HepG2 (cell line): Measurements from ENCODE around the gene LSM2. TPM values are rescaled to one million over a fixed set of nuclear protein-coding genes. Genes with fewer than 3 reads are reported as not detected.
A peak's percentile ranks its signal among the peaks of the same experiment; 100 is the strongest.

ENCODE experiments used
- ATAC-seq: fragments of 200-7000 bp; cut with Tn5 transposase; 3 replicates; pipeline ENCODE4 v1.9.1; 2020; ENCODE audit warnings: mild to moderate bottlenecking, moderate library complexity
- BruUV-seq: library from RNA; stranded (reverse); fragments of 400-500 nt; replicated peaks from 2 replicates; lab custom pipeline; 2021; lab: Mats Ljungman, UMichigan
- CTCF ChIA-PET: fragments of 300-600 bp; formaldehyde crosslinking; extraction: SDS; loops from one replicate; lab custom pipeline; 2021; ENCODE audit warnings: low total read pairs, inconsistent platforms, low intra/inter-chr PET ratio; lab: Yijun Ruan, JAX
- POLR2A ChIA-PET: fragments of 350-600 bp; sonication (Branson Sonifier 250); formaldehyde crosslinking; loops from one replicate; lab custom pipeline; 2020; ENCODE audit warnings: antibody characterized with exemption, inconsistent platforms; lab: Yijun Ruan, JAX
- DNase-seq: peaks from one replicate; pipeline ENCODE4 v3.0.0-alpha.2; 2015; ENCODE audit warnings: low spot score
- FAIRE-seq: peaks from 3 replicates; lab custom pipeline; 2011; peaks lifted over from hg19 to GRCh38; lab: Jason Lieb, UNC
- H2AFZ ChIP-seq: one replicate; pipeline ENCODE4 v1.6.1; 2011; ENCODE audit warnings: low read length, inconsistent platforms
- H3K27ac ChIP-seq: fragments of 300-600 bp; 3 replicates; pipeline ENCODE4 v1.8.0; 2011; ENCODE audit warnings: mixed run types, mild to moderate bottlenecking, mixed read lengths, low read length, inconsistent platforms; ENCODE audit not compliant: insufficient read depth; ENCODE audit errors: extremely low read length
- H3K27me3 ChIP-seq, 2 experiments: fragments of 200-600 bp in 1 of 2; 2 replicates in 1 of 2; 3 replicates in 1 of 2; pipeline versions ENCODE4 v1.6.0 to v1.8.0; 2011; ENCODE audit warnings: low read length in 2 of 2, mild to moderate bottlenecking in 2 of 2, moderate library complexity in 2 of 2, inconsistent platforms in 1 of 2; ENCODE audit not compliant: insufficient read depth in 2 of 2, control insufficient read depth in 1 of 2
- H3K36me3 ChIP-seq, 2 experiments: fragments of 200-600 bp in 1 of 2; replicated peaks in 1 of 2; 2 replicates in 1 of 2; 3 replicates in 1 of 2; pipeline versions ENCODE4 v1.5.1 to v1.8.0; 2011; ENCODE audit warnings: low read length in 2 of 2, inconsistent platforms in 1 of 2; ENCODE audit not compliant: insufficient read depth in 2 of 2, control insufficient read depth in 1 of 2
- H3K4me1 ChIP-seq: 2 replicates; pipeline ENCODE4 v1.5.1; 2012; ENCODE audit warnings: low read length, inconsistent platforms; ENCODE audit not compliant: insufficient read depth
- H3K4me2 ChIP-seq: 2 replicates; pipeline ENCODE4 v1.6.0; 2011; ENCODE audit warnings: low read depth, low read length, inconsistent platforms
- H3K4me3 ChIP-seq, 3 experiments: fragments of 200-600 bp in 1 of 3; sonication (generic), shearing (Covaris generic) in 1 of 3; replicated peaks in 1 of 3; 2 replicates each; pipeline ENCODE4 v1.5.1; 2011 to 2016; ENCODE audit warnings: low read length in 3 of 3, inconsistent platforms in 2 of 3, low read depth in 2 of 3, mild to moderate bottlenecking in 2 of 3, control low read depth in 1 of 3, mixed read lengths in 1 of 3; ENCODE audit not compliant: insufficient read depth in 1 of 3
- H3K79me2 ChIP-seq: one replicate; pipeline ENCODE4 v1.6.1; 2011; ENCODE audit warnings: low read length, inconsistent platforms; ENCODE audit not compliant: insufficient read depth
- H3K9ac ChIP-seq: 2 replicates; pipeline ENCODE4 v1.6.0; 2011; ENCODE audit warnings: mild to moderate bottlenecking, low read depth, low read length, inconsistent platforms; ENCODE audit not compliant: insufficient read depth
- H3K9me3 ChIP-seq: 2 replicates; pipeline ENCODE4 v1.5.1; 2012; ENCODE audit warnings: mild to moderate bottlenecking, low read length
- H4K20me1 ChIP-seq: 2 replicates; pipeline ENCODE4 v1.6.0; 2011; ENCODE audit warnings: inconsistent platforms, mild to moderate bottlenecking, low read length, moderate library complexity; ENCODE audit not compliant: insufficient read depth
- AGO2 ChIP-seq: fragments of 200-400 bp; formaldehyde crosslinking; optimal IDR thresholded peaks from 2 replicates; pipeline ENCODE3; 2017; ENCODE audit warnings: mild to moderate bottlenecking, low read depth, low read length, moderate library complexity
- BRD4 ChIP-seq: sonication (generic); formaldehyde crosslinking; IDR thresholded peaks from 2 replicates; pipeline ENCODE4 v1.4.0; 2020; ENCODE audit warnings: missing genetic modification reagents
- HDAC6 ChIP-seq: fragments of 200-600 bp; sonication (generic); IDR thresholded peaks from 2 replicates; pipeline ENCODE4 v1.7.0; 2017; ENCODE audit warnings: mild to moderate bottlenecking, antibody characterized with exemption, low read length, low read depth
- KLF6 ChIP-seq: IDR thresholded peaks from 2 replicates; pipeline ENCODE4 v1.8.0; 2016; ENCODE audit warnings: missing biosample characterization, missing genetic modification reagents
- MYC ChIP-seq: sonication (generic); formaldehyde crosslinking; IDR thresholded peaks from 2 replicates; pipeline ENCODE4 v1.9.0; 2021; ENCODE audit warnings: missing genetic modification reagents, borderline replicate concordance
- NKX3-1 ChIP-seq: sonication (generic); formaldehyde crosslinking; IDR thresholded peaks from 2 replicates; pipeline ENCODE4 v1.5.0; 2020; ENCODE audit warnings: missing genetic modification reagents
- NR2F1 ChIP-seq, 2 experiments: fragments of 450-650 bp in 1 of 2; formaldehyde crosslinking in 1 of 2; IDR thresholded peaks; 2 replicates each; pipeline versions ENCODE4 v1.5.0 to v1.6.1; 2016 to 2020; ENCODE audit warnings: mild to moderate bottlenecking in 1 of 2, missing compliant biosample characterization in 1 of 2, missing genetic modification reagents in 1 of 2, moderate library complexity in 1 of 2
- SPEN ChIP-seq: sonication (generic); formaldehyde crosslinking; IDR thresholded peaks from 2 replicates; pipeline ENCODE4 v1.5.1; 2020; ENCODE audit warnings: low read depth, mild to moderate bottlenecking, missing genetic modification reagents
- ZFP90 ChIP-seq: sonication (generic); formaldehyde crosslinking; IDR thresholded peaks from 2 replicates; pipeline ENCODE4 v1.8.0; 2022; ENCODE audit warnings: missing genetic modification reagents, mild to moderate bottlenecking, inconsistent platforms, borderline replicate concordance
- ZSCAN21 ChIP-seq: sonication (generic); formaldehyde crosslinking; IDR thresholded peaks from 2 replicates; pipeline ENCODE4 v1.8.0; 2022; ENCODE audit warnings: mild to moderate bottlenecking, missing genetic modification reagents, moderate library complexity, borderline replicate concordance
- WGBS: methylation state at CpG from one replicate; pipeline ENCODE4 v1.1.6; 2017; ENCODE audit warnings: low lambda C conversion rate; 5-methylcytosine and 5-hydroxymethylcytosine counted together
- in situ Hi-C: cut with HindIII; loops from 2 replicates; pipeline ENCODE4 v1.10.0; 2017; ENCODE audit warnings: low pct_unique_long_range_greater_than_20kb; ENCODE audit not compliant: extremely low pct_ligation_motif_present
- intact Hi-C: fragments of 100-400 bp; cut with micrococcal nuclease; formaldehyde crosslinking; loops from one replicate; pipeline ENCODE4 v1.10.0; 2022; ENCODE audit not compliant: unreplicated experiment
- polyA plus RNA-seq, 8 experiments: library from polyadenylated mRNA; depleted of rRNA in 3 of 8; stranded (reverse) in 7 of 8; unstranded in 1 of 8; fragments of >200 nt; fragmentation: Illumina TruSeq in 4 of 8; extraction: Trizol in 4 of 8; gene quantifications; 2 replicates each; pipeline versions ENCODE4 v1.2.1 to v1.2.3, GENCODE V29; 2011 to 2016; ENCODE audit warnings: low read depth in 4 of 8, missing spikeins in 1 of 8, mixed read lengths in 1 of 8; ENCODE audit not compliant: insufficient read depth in 1 of 8
- total RNA-seq, 5 experiments: library from RNA; depleted of rRNA; stranded (reverse); fragments of >200 nt; fragmentation: Illumina TruSeq; extraction: Trizol; gene quantifications; 2 replicates each; pipeline ENCODE4 v1.2.3, GENCODE V29; 2016; ENCODE audit warnings: low read depth in 1 of 5
- TF ChIP-seq, protein P1 (sequence below): sonication (generic); formaldehyde crosslinking; IDR thresholded peaks from 2 replicates; pipeline ENCODE4 v1.5.1; 2020; ENCODE audit warnings: mild to moderate bottlenecking, missing genetic modification reagents, moderate library complexity

LSM2 gene
- total and polyA plus RNA-seq, 2 of the 13 experiments (the other 11 are each of a cell fraction or from before 2014, with no cell fraction given) = 69.4 to 90.5 TPM

DNA sequence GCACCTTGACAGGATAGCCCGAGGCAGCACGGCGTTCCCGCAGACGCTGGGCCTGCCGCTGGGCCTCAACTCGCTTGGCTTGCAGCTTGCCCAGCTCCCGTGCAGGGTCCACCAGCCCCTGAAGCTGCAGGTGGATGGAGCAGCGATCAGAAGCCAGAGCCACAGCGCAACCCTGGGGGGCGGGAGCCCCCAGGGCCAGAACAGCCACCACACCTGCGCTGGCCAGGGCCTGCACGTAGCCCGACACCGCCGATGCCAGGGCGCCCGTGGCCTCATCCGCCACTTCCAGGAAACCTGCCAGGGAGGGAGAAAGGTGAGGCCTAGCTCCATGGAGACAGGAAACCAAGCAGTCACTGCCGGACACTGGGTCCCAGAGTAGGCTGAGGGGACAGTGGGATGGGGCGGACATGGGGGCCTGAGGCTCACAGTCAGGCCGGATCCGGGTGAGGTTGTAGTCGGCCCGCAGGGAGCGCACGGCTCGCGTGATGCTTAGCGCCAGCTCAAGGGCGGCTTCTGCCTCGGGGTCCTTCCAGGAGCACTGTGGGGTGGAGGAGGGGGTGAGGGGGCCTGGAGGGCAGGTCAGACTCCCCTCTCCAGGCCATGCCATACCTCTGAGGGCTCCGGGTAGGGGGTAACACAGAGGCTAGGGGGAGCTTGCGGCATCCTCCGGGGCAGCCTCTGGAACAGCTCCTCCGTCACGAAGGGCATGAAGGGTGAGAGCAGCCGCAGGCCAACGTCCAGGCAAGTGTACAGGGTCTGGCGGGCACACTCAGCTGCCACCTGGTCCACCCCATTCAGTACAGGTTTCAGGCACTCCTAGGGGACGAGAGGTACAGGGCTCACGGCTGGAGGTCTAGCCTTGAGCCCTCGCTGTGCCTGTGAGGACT lies 27.5 kb downstream of the LSM2 start (continued):
- TF ChIP-seq, protein P1, sequence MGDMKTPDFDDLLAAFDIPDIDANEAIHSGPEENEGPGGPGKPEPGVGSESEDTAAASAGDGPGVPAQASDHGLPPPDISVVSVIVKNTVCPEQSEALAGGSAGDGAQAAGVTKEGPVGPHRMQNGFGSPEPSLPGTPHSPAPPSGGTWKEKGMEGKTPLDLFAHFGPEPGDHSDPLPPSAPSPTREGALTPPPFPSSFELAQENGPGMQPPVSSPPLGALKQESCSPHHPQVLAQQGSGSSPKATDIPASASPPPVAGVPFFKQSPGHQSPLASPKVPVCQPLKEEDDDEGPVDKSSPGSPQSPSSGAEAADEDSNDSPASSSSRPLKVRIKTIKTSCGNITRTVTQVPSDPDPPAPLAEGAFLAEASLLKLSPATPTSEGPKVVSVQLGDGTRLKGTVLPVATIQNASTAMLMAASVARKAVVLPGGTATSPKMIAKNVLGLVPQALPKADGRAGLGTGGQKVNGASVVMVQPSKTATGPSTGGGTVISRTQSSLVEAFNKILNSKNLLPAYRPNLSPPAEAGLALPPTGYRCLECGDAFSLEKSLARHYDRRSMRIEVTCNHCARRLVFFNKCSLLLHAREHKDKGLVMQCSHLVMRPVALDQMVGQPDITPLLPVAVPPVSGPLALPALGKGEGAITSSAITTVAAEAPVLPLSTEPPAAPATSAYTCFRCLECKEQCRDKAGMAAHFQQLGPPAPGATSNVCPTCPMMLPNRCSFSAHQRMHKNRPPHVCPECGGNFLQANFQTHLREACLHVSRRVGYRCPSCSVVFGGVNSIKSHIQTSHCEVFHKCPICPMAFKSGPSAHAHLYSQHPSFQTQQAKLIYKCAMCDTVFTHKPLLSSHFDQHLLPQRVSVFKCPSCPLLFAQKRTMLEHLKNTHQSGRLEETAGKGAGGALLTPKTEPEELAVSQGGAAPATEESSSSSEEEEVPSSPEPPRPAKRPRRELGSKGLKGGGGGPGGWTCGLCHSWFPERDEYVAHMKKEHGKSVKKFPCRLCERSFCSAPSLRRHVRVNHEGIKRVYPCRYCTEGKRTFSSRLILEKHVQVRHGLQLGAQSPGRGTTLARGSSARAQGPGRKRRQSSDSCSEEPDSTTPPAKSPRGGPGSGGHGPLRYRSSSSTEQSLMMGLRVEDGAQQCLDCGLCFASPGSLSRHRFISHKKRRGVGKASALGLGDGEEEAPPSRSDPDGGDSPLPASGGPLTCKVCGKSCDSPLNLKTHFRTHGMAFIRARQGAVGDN (CRISPR knock-in tag) = 0 out of 2 replicates have a peak, but pooled peaks have one; percentile 19
- TF ChIP-seq AGO2 = peak; percentile 57

GRCh38 chr6:31778193-31778592 lies 28.6 kb downstream of the LSM2 start:
- in situ Hi-C loops = no loop called here
- Histone ChIP-seq H2AFZ (no peak overlapping the region), H3K4me1 (peaks cover 50% of the 10 kb centered on the region), H3K79me2 (no peaks in the 10 kb centered on the region), H3K4me3 (0 out of 6 replicates have a peak overlapping the region, but pooled peaks of 1 of the 3 experiments have one; percentile 8), H4K20me1 (no peaks in the 10 kb centered on the region), H3K9me3 (no peaks in the 10 kb centered on the region), H3K9ac (peak overlapping the region; percentile 14; the same call in 1 of the 2 replicates), H3K27me3 (no peaks in the 10 kb centered on the region), H3K27ac (peak overlapping the region; percentile 70), H3K36me3 (peaks cover 28 to 36% of the 10 kb centered on the region in 2 experiments), H3K4me2 (peak overlapping the region; percentile 88)
- TSS peak; percentile 39 for BruUV-seq
- DNase-seq (peak; percentile 57), FAIRE-seq (peak; percentile 68), ATAC-seq (peak; percentile 15)
- WGBS = 69% methylated on average over 5 of the region's 5 CpGs
- intact Hi-C loops = loop anchor here (10.0 kb wide), 1 partner anchor 147 kb away; the partner anchor contains the start of gene C2
- CTCF ChIA-PET = no interaction called here
- POLR2A ChIA-PET = interaction anchor here (1.0 to 8.2 kb wide), 25 partner anchors 8 to 167 kb away, joined by 3 to 66 read pairs (median 7); partner anchors contain the start of genes ABHD16A, BAG6, C6orf47 and CFB
- TF ChIP-seq SPEN (CRISPR knock-in tag) = peak; percentile 45; the same call in 1 of the 2 replicates
- TF ChIP-seq, protein P1 (CRISPR knock-in tag) = peak; percentile 56
- no peak for TF ChIP-seq HDAC6
- TF ChIP-seq MYC = peak; percentile 64; the same call in 1 of the 2 replicates
- peak; percentile 65; the same call in 1 of the 2 replicates for TF ChIP-seq BRD4 (CRISPR knock-in tag)
- TF ChIP-seq NR2F1 (CRISPR knock-in tag; IDR thresholded peaks at IDR 0.05) = peak in 1 of 2 experiments; percentile 25; a peak in 1 of 4 replicates
- TF ChIP-seq KLF6 = no peak
- 0 out of 2 replicates have a peak, but pooled peaks have one; percentile 30 for TF ChIP-seq NKX3-1
- TF ChIP-seq ZFP90 (CRISPR knock-in tag) = 0 out of 2 replicates have a peak, but pooled peaks have one; percentile 29
- TF ChIP-seq ZSCAN21 = no peak
